HepG2 (cell line): ENCODE results near the gene ULK4. TPM values are rescaled to one million over a fixed set of nuclear protein-coding genes. Genes with fewer than 3 reads are reported as not detected.

ENCODE experiments used
- ATAC-seq: fragments of 200-7000 bp; cut with Tn5 transposase; 3 replicates; pipeline ENCODE4 v1.9.1; 2020; ENCODE audit warnings: mild to moderate bottlenecking, moderate library complexity
- BruUV-seq: library from RNA; stranded (reverse); fragments of 400-500 nt; replicated peaks from 2 replicates; lab custom pipeline; 2021; lab: Mats Ljungman, UMichigan
- CTCF ChIA-PET: fragments of 300-600 bp; formaldehyde crosslinking; extraction: SDS; loops from one replicate; lab custom pipeline; 2021; ENCODE audit warnings: low total read pairs, inconsistent platforms, low intra/inter-chr PET ratio; lab: Yijun Ruan, JAX
- POLR2A ChIA-PET: fragments of 350-600 bp; sonication (Branson Sonifier 250); formaldehyde crosslinking; loops from one replicate; lab custom pipeline; 2020; ENCODE audit warnings: antibody characterized with exemption, inconsistent platforms; lab: Yijun Ruan, JAX
- DNase-seq: peaks from one replicate; pipeline ENCODE4 v3.0.0-alpha.2; 2015; ENCODE audit warnings: low spot score
- FAIRE-seq: peaks from 3 replicates; lab custom pipeline; 2011; peaks lifted over from hg19 to GRCh38; lab: Jason Lieb, UNC
- H2AFZ ChIP-seq: one replicate; pipeline ENCODE4 v1.6.1; 2011; ENCODE audit warnings: low read length, inconsistent platforms
- H3K27ac ChIP-seq: fragments of 300-600 bp; 3 replicates; pipeline ENCODE4 v1.8.0; 2011; ENCODE audit warnings: mixed run types, mild to moderate bottlenecking, mixed read lengths, low read length, inconsistent platforms; ENCODE audit not compliant: insufficient read depth; ENCODE audit errors: extremely low read length
- H3K27me3 ChIP-seq, 2 experiments: fragments of 200-600 bp in 1 of 2; 2 replicates in 1 of 2; 3 replicates in 1 of 2; pipeline versions ENCODE4 v1.6.0 to v1.8.0; 2011; ENCODE audit warnings: low read length in 2 of 2, mild to moderate bottlenecking in 2 of 2, moderate library complexity in 2 of 2, inconsistent platforms in 1 of 2; ENCODE audit not compliant: insufficient read depth in 2 of 2, control insufficient read depth in 1 of 2
- H3K36me3 ChIP-seq, 2 experiments: fragments of 200-600 bp in 1 of 2; replicated peaks in 1 of 2; 2 replicates in 1 of 2; 3 replicates in 1 of 2; pipeline versions ENCODE4 v1.5.1 to v1.8.0; 2011; ENCODE audit warnings: low read length in 2 of 2, inconsistent platforms in 1 of 2; ENCODE audit not compliant: insufficient read depth in 2 of 2, control insufficient read depth in 1 of 2
- H3K4me1 ChIP-seq: 2 replicates; pipeline ENCODE4 v1.5.1; 2012; ENCODE audit warnings: low read length, inconsistent platforms; ENCODE audit not compliant: insufficient read depth
- H3K4me2 ChIP-seq: 2 replicates; pipeline ENCODE4 v1.6.0; 2011; ENCODE audit warnings: low read depth, low read length, inconsistent platforms
- H3K4me3 ChIP-seq, 3 experiments: fragments of 200-600 bp in 1 of 3; sonication (generic), shearing (Covaris generic) in 1 of 3; replicated peaks in 1 of 3; 2 replicates each; pipeline ENCODE4 v1.5.1; 2011 to 2016; ENCODE audit warnings: low read length in 3 of 3, inconsistent platforms in 2 of 3, low read depth in 2 of 3, mild to moderate bottlenecking in 2 of 3, control low read depth in 1 of 3, mixed read lengths in 1 of 3; ENCODE audit not compliant: insufficient read depth in 1 of 3
- H3K79me2 ChIP-seq: one replicate; pipeline ENCODE4 v1.6.1; 2011; ENCODE audit warnings: low read length, inconsistent platforms; ENCODE audit not compliant: insufficient read depth
- H3K9ac ChIP-seq: 2 replicates; pipeline ENCODE4 v1.6.0; 2011; ENCODE audit warnings: mild to moderate bottlenecking, low read depth, low read length, inconsistent platforms; ENCODE audit not compliant: insufficient read depth
- H3K9me3 ChIP-seq: 2 replicates; pipeline ENCODE4 v1.5.1; 2012; ENCODE audit warnings: mild to moderate bottlenecking, low read length
- H4K20me1 ChIP-seq: 2 replicates; pipeline ENCODE4 v1.6.0; 2011; ENCODE audit warnings: inconsistent platforms, mild to moderate bottlenecking, low read length, moderate library complexity; ENCODE audit not compliant: insufficient read depth
- ARNTL ChIP-seq: sonication (generic); formaldehyde crosslinking; IDR thresholded peaks from 2 replicates; pipeline ENCODE4 v1.4.0; 2020; ENCODE audit warnings: mild to moderate bottlenecking, missing genetic modification reagents
- BRCA1 ChIP-seq: sonication (generic); formaldehyde crosslinking; IDR thresholded peaks from 2 replicates; pipeline ENCODE4 v1.4.0; 2020; ENCODE audit warnings: missing genetic modification reagents
- CAMTA2 ChIP-seq: sonication (generic); formaldehyde crosslinking; IDR thresholded peaks from 2 replicates; pipeline ENCODE4 v1.4.0; 2020; ENCODE audit warnings: mild to moderate bottlenecking, missing genetic modification reagents, borderline replicate concordance
- CEBPG ChIP-seq: IDR thresholded peaks from 2 replicates; pipeline ENCODE4 v1.6.1; 2016
- CSRNP2 ChIP-seq: sonication (generic); formaldehyde crosslinking; conservative IDR thresholded peaks from 2 replicates; pipeline ENCODE4 v1.8.0; 2022; ENCODE audit warnings: low read depth, missing genetic modification reagents
- FOXC1 ChIP-seq: sonication (generic); formaldehyde crosslinking; IDR thresholded peaks from 2 replicates; pipeline ENCODE4 v1.8.0; 2022; ENCODE audit warnings: mild to moderate bottlenecking, missing genetic modification reagents, borderline replicate concordance
- JUN ChIP-seq: sonication (generic); formaldehyde crosslinking; IDR thresholded peaks from 2 replicates; pipeline ENCODE4 v1.4.0; 2020; ENCODE audit warnings: mild to moderate bottlenecking, missing genetic modification reagents
- JUNB ChIP-seq: sonication (generic); formaldehyde crosslinking; IDR thresholded peaks from 2 replicates; pipeline ENCODE4 v1.8.0; 2022; ENCODE audit warnings: missing genetic modification reagents, mild to moderate bottlenecking, borderline replicate concordance
- KDM5B ChIP-seq: sonication (generic); formaldehyde crosslinking; IDR thresholded peaks from 2 replicates; pipeline ENCODE4 v1.4.0; 2020; ENCODE audit warnings: missing genetic modification reagents, mild to moderate bottlenecking, borderline replicate concordance
- MLXIP ChIP-seq: sonication (generic); formaldehyde crosslinking; IDR thresholded peaks from 2 replicates; pipeline ENCODE4 v1.9.0; 2021; ENCODE audit warnings: missing genetic modification reagents, borderline replicate concordance
- NFATC3 ChIP-seq: sonication (generic); formaldehyde crosslinking; IDR thresholded peaks from 2 replicates; pipeline ENCODE4 v1.5.1; 2020; ENCODE audit warnings: mild to moderate bottlenecking, missing genetic modification reagents
- NRL ChIP-seq: sonication (generic); formaldehyde crosslinking; IDR thresholded peaks from 2 replicates; pipeline ENCODE4 v1.5.0; 2020; ENCODE audit warnings: missing genetic modification reagents, mild to moderate bottlenecking, moderate library complexity, borderline replicate concordance
- SOX13 ChIP-seq, 3 experiments: fragments of 450-650 bp in 1 of 3; sonication (generic) in 1 of 3; formaldehyde crosslinking in 1 of 3; IDR thresholded peaks in 2 of 3; conservative IDR thresholded peaks in 1 of 3; 2 replicates each; pipeline versions ENCODE4 v1.5.0 to v1.6.1; 2016 to 2020; ENCODE audit warnings: antibody characterized with exemption in 1 of 3, mild to moderate bottlenecking in 1 of 3, missing compliant biosample characterization in 1 of 3, missing genetic modification reagents in 1 of 3, moderate library complexity in 1 of 3
- SOX5 ChIP-seq: IDR thresholded peaks from 2 replicates; pipeline ENCODE4 v1.6.1; 2016; ENCODE audit warnings: borderline replicate concordance
- SP2 ChIP-seq: sonication (generic); formaldehyde crosslinking; IDR thresholded peaks from 2 replicates; pipeline ENCODE4 v1.5.1; 2020; ENCODE audit warnings: mild to moderate bottlenecking, missing genetic modification reagents
- ZNF468 ChIP-seq: sonication (generic); formaldehyde crosslinking; IDR thresholded peaks from 2 replicates; pipeline ENCODE4 v1.8.0; 2022; ENCODE audit warnings: mild to moderate bottlenecking, moderate library complexity, missing genetic modification reagents
- ZNF530 ChIP-seq: sonication (generic); formaldehyde crosslinking; IDR thresholded peaks from 2 replicates; pipeline ENCODE4 v1.5.0; 2020; ENCODE audit warnings: low read depth, mild to moderate bottlenecking, missing genetic modification reagents
- ZNF615 ChIP-seq: sonication (generic); formaldehyde crosslinking; IDR thresholded peaks from 2 replicates; pipeline ENCODE4 v1.5.0; 2020; ENCODE audit warnings: mild to moderate bottlenecking, missing genetic modification reagents, borderline replicate concordance
- ZNF629 ChIP-seq: sonication (generic); formaldehyde crosslinking; conservative IDR thresholded peaks from 2 replicates; pipeline ENCODE4 v1.5.0; 2020; ENCODE audit warnings: missing genetic modification reagents
- ZNF713 ChIP-seq: sonication (generic); formaldehyde crosslinking; IDR thresholded peaks from 2 replicates; pipeline ENCODE4 v1.4.0; 2020; ENCODE audit warnings: mild to moderate bottlenecking, missing genetic modification reagents
- ZNF737 ChIP-seq: sonication (generic); formaldehyde crosslinking; IDR thresholded peaks from 2 replicates; pipeline ENCODE4 v1.5.0; 2020; ENCODE audit warnings: missing genetic modification reagents, mild to moderate bottlenecking, borderline replicate concordance
- ZNF761 ChIP-seq: sonication (generic); formaldehyde crosslinking; conservative IDR thresholded peaks from 2 replicates; pipeline ENCODE4 v1.4.0; 2020; ENCODE audit warnings: mild to moderate bottlenecking, missing genetic modification reagents
- WGBS: methylation state at CpG from one replicate; pipeline ENCODE4 v1.1.6; 2017; ENCODE audit warnings: low lambda C conversion rate; 5-methylcytosine and 5-hydroxymethylcytosine counted together
- in situ Hi-C: cut with HindIII; loops from 2 replicates; pipeline ENCODE4 v1.10.0; 2017; ENCODE audit warnings: low pct_unique_long_range_greater_than_20kb; ENCODE audit not compliant: extremely low pct_ligation_motif_present
- intact Hi-C: fragments of 100-400 bp; cut with micrococcal nuclease; formaldehyde crosslinking; loops from one replicate; pipeline ENCODE4 v1.10.0; 2022; ENCODE audit not compliant: unreplicated experiment
- polyA plus RNA-seq, 8 experiments: library from polyadenylated mRNA; depleted of rRNA in 3 of 8; stranded (reverse) in 7 of 8; unstranded in 1 of 8; fragments of >200 nt; fragmentation: Illumina TruSeq in 4 of 8; extraction: Trizol in 4 of 8; gene quantifications; 2 replicates each; pipeline versions ENCODE4 v1.2.1 to v1.2.3, GENCODE V29; 2011 to 2016; ENCODE audit warnings: low read depth in 4 of 8, missing spikeins in 1 of 8, mixed read lengths in 1 of 8; ENCODE audit not compliant: insufficient read depth in 1 of 8
- total RNA-seq, 5 experiments: library from RNA; depleted of rRNA; stranded (reverse); fragments of >200 nt; fragmentation: Illumina TruSeq; extraction: Trizol; gene quantifications; 2 replicates each; pipeline ENCODE4 v1.2.3, GENCODE V29; 2016; ENCODE audit warnings: low read depth in 1 of 5

Gene ULK4
- total and polyA plus RNA-seq, 2 of the 13 experiments (the other 11 are each of a cell fraction or from before 2014, with no cell fraction given): 6.7 to 11.8 TPM

DNA sequence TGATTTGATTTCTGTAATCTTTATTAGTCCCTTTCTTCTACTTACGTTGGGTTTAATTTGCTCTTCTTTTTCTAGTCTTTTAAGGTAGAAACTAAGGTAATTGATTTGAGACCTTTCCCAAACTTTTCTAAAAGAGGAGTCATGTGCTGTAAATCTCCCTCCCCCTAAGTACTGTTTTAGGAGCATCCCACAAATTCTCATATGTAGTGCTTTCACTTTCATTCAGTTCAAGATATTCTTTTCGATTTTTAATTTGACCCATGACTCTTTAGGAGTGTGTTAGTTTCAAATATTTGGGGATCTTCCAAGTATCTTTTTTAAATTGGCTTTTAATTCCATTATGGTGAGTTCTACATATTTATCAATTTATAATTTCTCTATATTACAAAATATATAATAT, 520.8 kb downstream of the ULK4 start:
- 57% methylated on average over 2 of the region's 2 CpGs for WGBS
- no peak for FAIRE-seq

DNA sequence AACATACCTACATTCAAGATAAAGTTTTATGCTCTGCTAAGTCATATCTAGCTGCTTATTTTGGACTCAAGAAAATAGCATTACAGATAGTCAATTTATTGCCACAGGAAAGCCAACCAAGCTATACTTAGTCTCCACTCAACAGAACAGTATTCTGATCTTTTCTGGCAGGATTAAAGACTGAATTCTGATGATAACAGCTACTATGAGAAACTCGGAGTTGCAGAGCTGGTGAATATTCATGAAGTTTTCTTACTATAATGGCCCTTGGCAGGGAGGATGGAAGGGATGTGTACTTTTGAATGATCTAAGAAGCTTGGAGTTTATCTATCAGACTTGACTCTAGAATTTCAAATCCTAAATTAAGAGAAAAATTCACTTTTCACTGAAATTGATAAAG, 524.9 kb downstream of the ULK4 start:
- in situ Hi-C loops: no loop called here
- Histone ChIP-seq H3K4me1 (peaks cover 12% of the 10 kb centered on the region), H3K27ac (no peak overlapping the region), H3K36me3 (no peaks in the 10 kb centered on the region), H4K20me1 (no peaks in the 10 kb centered on the region), H3K27me3 (no peaks in the 10 kb centered on the region), H3K4me2 (no peak overlapping the region), H3K9me3 (peaks cover 10% of the 10 kb centered on the region; the same call in 1 of the 2 replicates), H2AFZ (no peak overlapping the region), H3K4me3 (no peak overlapping the region), H3K9ac (no peak overlapping the region), H3K79me2 (no peaks in the 10 kb centered on the region)
- no TSS peak for BruUV-seq
- FAIRE-seq (no peak), ATAC-seq (no peak), DNase-seq (no peak)
- ChIA-PET POLR2A (no interaction called here), CTCF (no interaction called here)
- 85% methylated on average over 1 of the region's 1 CpG for WGBS
- intact Hi-C loops: no loop called here
- no peak for TF ChIP-seq CAMTA2
- no peak for TF ChIP-seq BRCA1
- no peak for TF ChIP-seq KDM5B (CRISPR knock-in tag)
- TF ChIP-seq SOX5: no peak
- no peak for TF ChIP-seq ARNTL (CRISPR knock-in tag)
- no peak for TF ChIP-seq MLXIP (CRISPR knock-in tag)
- no peak for TF ChIP-seq ZNF615 (CRISPR knock-in tag)
- no peak for TF ChIP-seq CSRNP2

More for the DNA sequence above, 520.8 kb downstream of the ULK4 start:
- intact Hi-C loops: loop anchor here (10.0 kb wide), 1 partner anchor 196 kb away; no protein-coding TSS in a partner anchor
- peaks cover 10% of the 10 kb centered on the region; the same call in 1 of the 2 replicates for H3K9me3 ChIP-seq
- CTCF ChIA-PET: no interaction called here
- H3K27ac ChIP-seq: no peak overlapping the region
- ATAC-seq: no peak
- no TSS peak for BruUV-seq
- no peak for DNase-seq
- in situ Hi-C loops: no loop called here
- H3K27me3 ChIP-seq: no peaks in the 10 kb centered on the region
- TF ChIP-seq ZNF468 (CRISPR knock-in tag): no peak
- TF ChIP-seq SOX13 (IDR thresholded peaks at IDR 0.05): no peak
- no peak for TF ChIP-seq SOX13 (CRISPR knock-in tag; conservative IDR thresholded peaks at IDR 0.05 in 1 of 2, IDR thresholded peaks at IDR 0.05 in 1 of 2)
- TF ChIP-seq NRL (CRISPR knock-in tag): no peak
- no peak for TF ChIP-seq SP2 (CRISPR knock-in tag)
- no peak for TF ChIP-seq ZNF629
- no peak for TF ChIP-seq CEBPG (CRISPR knock-in tag)
- TF ChIP-seq ZNF737 (CRISPR knock-in tag): no peak
- no peak for TF ChIP-seq JUNB
- TF ChIP-seq FOXC1 (CRISPR knock-in tag): no peak
- no peak for TF ChIP-seq ZNF761 (CRISPR knock-in tag)
- no peak for TF ChIP-seq JUN (CRISPR knock-in tag)
- no peak for TF ChIP-seq ZNF530
- TF ChIP-seq NFATC3 (CRISPR knock-in tag): no peak
- no peak for TF ChIP-seq ZNF713 (CRISPR knock-in tag)
- TF ChIP-seq, all 625 proteins: peak for 0
- no peaks in the 10 kb centered on the region for H4K20me1 ChIP-seq
- POLR2A ChIA-PET: no interaction called here
- no peak overlapping the region for H3K9ac ChIP-seq
- no peaks in the 10 kb centered on the region for H3K36me3 ChIP-seq
- H3K4me1 ChIP-seq: peaks cover 27% of the 10 kb centered on the region
- no peak overlapping the region for H3K4me3 ChIP-seq
- H3K4me2 ChIP-seq: peak overlapping the region; percentile 18; the same call in 1 of the 2 replicates
- no peak overlapping the region for H2AFZ ChIP-seq
- H3K79me2 ChIP-seq: no peaks in the 10 kb centered on the region
